Right ventricle myocardium superior (tissue), 1 donor: ENCODE data around the gene ZNF780A. TPM values are rescaled to one million over a fixed set of nuclear protein-coding genes. Genes with fewer than 3 reads are reported as not detected.
"Not testable (repeated sequence)": the region's sequence is repeated elsewhere in the genome, so short reads cannot be mapped to it uniquely, and the experiment has no call there.

Experiments
- ATAC-seq: fragments of 200-7000 bp; cut with Tn5 transposase; one replicate; pipeline ENCODE4 v1.9.1; 2020; ENCODE audit warnings: mild to moderate bottlenecking; ENCODE audit not compliant: poor library complexity
- DNase-seq: peaks from one replicate; pipeline ENCODE4 v3.0.0-alpha.2; 2020
- intact Hi-C: fragments of 100-400 bp; cut with DNase I; formaldehyde crosslinking; loops from one replicate; pipeline ENCODE4 v1.11.2; 2022
- long read RNA-seq: library from polyadenylated mRNA; unstranded; transcript quantifications from one replicate; pipeline ENCODE4 v2.0.0, GENCODE V29; 2021
- total RNA-seq: library from RNA; stranded (reverse); fragmentation: NEBNext Ultra II Directional; extraction: Animal tissue kit (Norgen Biotek cat#: 25700); gene quantifications from one replicate; pipeline ENCODE4 v1.2.1, GENCODE V29; 2021
- donor health status: DM: no; HTN: yes; CAD: no; lungs with severe emphysema.

The ZNF780A gene
- 12.9 TPM for total RNA-seq
- long read RNA-seq, full-length matches to known transcripts: 1 of 4 reads
- long read RNA-seq, partial matches to known transcripts: 1 of 4 reads
- long read RNA-seq, other reads (novel, unspliced or antisense): 2 of 4 reads

- ATAC-seq (peak; percentile 98), DNase-seq (peak; percentile 88)
- intact Hi-C loops: no loop called here
Measured at GRCh38 chr19:40090241-40091204, at the start of gene ZNF780A. Gene ZNF780A, minus strand, starts transcription at chr19:40090943. Its CDS starts 6,190 bp downstream, at chr19:40084753.

- intact Hi-C loops: loop anchor here (2.0 kb wide), 1 partner anchor 79 kb away; the partner anchor contains the start of gene TTC9B
Measured at GRCh38 chr19:40139533-40140287, 49.0 kb upstream of the ZNF780A start.

GRCh38 chr19:40136818-40137217 is 46.1 kb upstream of the ZNF780A start:
- no peak for ATAC-seq
- DNase-seq: no peak
- intact Hi-C loops: no loop called here

More at GRCh38 chr19:40139533-40140287, 49.0 kb upstream of the ZNF780A start:
- ATAC-seq (peak; percentile 31), DNase-seq (no peak)

- intact Hi-C loops: no loop called here
- DNase-seq (no peak), ATAC-seq (no peak)
Measured at GRCh38 chr19:40134866-40135265, 44.1 kb upstream of the ZNF780A start.

- intact Hi-C loops: no loop called here
- DNase-seq (no peak), ATAC-seq (no peak)
Measured at GRCh38 chr19:40133491-40133890, 42.7 kb upstream of the ZNF780A start.

GRCh38 chr19:40130013-40130412 is 39.3 kb upstream of the ZNF780A start:
- no peak for ATAC-seq
- no peak for DNase-seq
- intact Hi-C loops: no loop called here

- intact Hi-C loops: no loop called here
- DNase-seq (no peak), ATAC-seq (no peak)
Measured at GRCh38 chr19:40129425-40129824, 38.7 kb upstream of the ZNF780A start.

- no peak for ATAC-seq
- intact Hi-C loops: no loop called here
- no peak for DNase-seq
Measured at GRCh38 chr19:40128991-40129390, 38.2 kb upstream of the ZNF780A start.

GRCh38 chr19:40119380-40119779 is 28.6 kb upstream of the ZNF780A start:
- ATAC-seq (no peak), DNase-seq (no peak)
- intact Hi-C loops: no loop called here

GRCh38 chr19:40118638-40119037 is 27.9 kb upstream of the ZNF780A start:
- DNase-seq, ATAC-seq, intact Hi-C loops: not testable (repeated sequence)

- no peak for DNase-seq
- intact Hi-C loops: no loop called here
- no peak for ATAC-seq
Measured at GRCh38 chr19:40116075-40116474, 25.3 kb upstream of the ZNF780A start.

GRCh38 chr19:40114119-40114518 is 23.4 kb upstream of the ZNF780A start:
- ATAC-seq, DNase-seq, intact Hi-C loops: not testable (repeated sequence)

GRCh38 chr19:40112271-40112670 is 21.5 kb upstream of the ZNF780A start:
- intact Hi-C loops, ATAC-seq, DNase-seq: not testable (repeated sequence)

- no peak for DNase-seq
- intact Hi-C loops: no loop called here
- no peak for ATAC-seq
Measured at GRCh38 chr19:40110570-40110969, 19.8 kb upstream of the ZNF780A start.

- ATAC-seq: no peak
- DNase-seq: no peak
- intact Hi-C loops: no loop called here
Measured at GRCh38 chr19:40104754-40105153, 14.0 kb upstream of the ZNF780A start.

- no peak for ATAC-seq
- no peak for DNase-seq
- intact Hi-C loops: no loop called here
Measured at GRCh38 chr19:40103600-40103999, 12.9 kb upstream of the ZNF780A start.

- intact Hi-C loops: no loop called here
- no peak for ATAC-seq
- DNase-seq: no peak
Measured at GRCh38 chr19:40101813-40102212, 11.1 kb upstream of the ZNF780A start.

- DNase-seq (no peak), ATAC-seq (no peak)
- intact Hi-C loops: no loop called here
Measured at GRCh38 chr19:40093416-40093815, 2.7 kb upstream of the ZNF780A start.
